KOPT-K1 (cell line): ENCODE data around the gene TMEM234.
"Not testable (repeated sequence)": the region's sequence is repeated elsewhere in the genome, so short reads cannot be mapped to it uniquely, and the experiment has no call there.

Source experiments
- H3K27ac ChIP-seq: fragments of 200-600 bp; sonication (generic); 2 replicates; pipeline ENCODE4 v1.5.1; 2016; ENCODE audit warnings: antibody characterized with exemption, mild to moderate bottlenecking, low read depth, low read length; ENCODE audit not compliant: poor library complexity, severe bottlenecking
- H3K36me3 ChIP-seq: fragments of 200-600 bp; sonication (generic); 2 replicates; pipeline ENCODE4 v1.5.1; 2017; ENCODE audit warnings: antibody characterized with exemption, mild to moderate bottlenecking, low read length, moderate library complexity; ENCODE audit not compliant: insufficient read depth
- H3K9me3 ChIP-seq: fragments of 200-600 bp; sonication (generic); 2 replicates; pipeline ENCODE4 v1.5.1; 2017; ENCODE audit warnings: antibody characterized with exemption, low read length, mild to moderate bottlenecking; ENCODE audit not compliant: insufficient read depth, poor library complexity, severe bottlenecking

The TMEM234 gene

DNA sequence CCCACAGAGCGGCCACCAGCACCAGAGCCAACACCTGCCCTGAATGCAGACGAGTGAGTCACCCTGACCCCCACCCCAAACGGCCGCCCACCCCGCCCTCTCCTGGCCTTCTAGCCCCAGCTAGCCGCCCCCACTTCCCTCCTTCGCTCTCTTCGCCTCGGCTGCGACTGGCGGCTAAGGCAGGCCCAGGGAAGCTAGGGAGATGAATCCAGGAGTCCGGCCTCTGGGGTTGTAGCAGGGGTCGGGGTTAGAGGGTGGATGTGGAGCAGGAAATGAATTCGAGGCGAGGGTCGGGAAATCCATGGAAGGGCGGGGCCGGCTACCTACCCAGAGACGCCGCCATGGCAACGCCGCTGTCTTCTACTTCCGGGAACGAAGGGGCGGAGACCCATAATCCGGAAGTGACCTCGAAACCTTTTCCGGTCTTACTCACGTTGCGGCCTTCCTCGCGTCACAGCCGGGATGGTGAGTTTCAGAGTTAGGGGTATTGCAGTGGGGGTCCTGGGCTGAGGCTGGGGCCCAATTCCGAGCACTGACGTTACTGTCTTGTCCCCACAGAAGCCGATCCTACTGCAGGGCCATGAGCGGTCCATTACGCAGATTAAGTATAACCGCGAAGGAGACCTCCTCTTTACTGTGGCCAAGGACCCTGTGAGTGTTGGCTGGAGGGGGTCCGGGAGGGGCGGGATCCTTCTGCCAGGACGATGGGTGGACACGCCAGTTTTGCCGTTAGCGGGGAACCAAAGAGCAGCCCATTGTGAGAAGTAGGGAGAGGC, at the start of gene TMEM234, which contains the start of gene EIF3I:
TMEM234 (minus strand) TSS at position 374 of the 776 bp plus-strand sequence; CDS start at position 343, 31 bp downstream.
EIF3I (plus strand) TSS at position 428 of the 776 bp plus-strand sequence; CDS start at position 463, 35 bp downstream.
- H3K36me3 ChIP-seq, result peaks cover 38% of the 10 kb centered on the region
- H3K9me3 ChIP-seq, result no peaks in the 10 kb centered on the region
- peak within 1 kb of the TSS; percentile 86 for H3K27ac ChIP-seq

DNA sequence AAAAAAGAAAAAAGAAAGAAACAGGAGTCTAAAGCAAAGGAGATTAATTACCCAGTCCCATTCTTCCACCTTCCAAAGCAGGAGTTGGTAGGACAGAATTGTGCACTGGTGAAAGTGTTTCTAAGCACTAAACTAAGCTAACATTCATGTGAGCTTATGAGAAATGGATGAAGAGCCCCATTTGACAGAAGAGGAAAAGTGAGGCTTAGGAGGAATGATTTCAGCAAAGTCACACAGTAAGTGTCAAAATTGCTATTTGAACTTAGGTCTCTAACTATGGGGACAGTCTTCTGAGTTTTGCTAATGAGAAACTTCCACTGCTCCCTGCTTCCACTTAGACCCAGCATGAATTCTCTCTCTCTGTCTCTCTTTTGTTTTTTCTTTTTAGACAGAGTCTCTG, 47.6 kb upstream of the TMEM234 start:
- H3K36me3 ChIP-seq, result peaks cover 22% of the 10 kb centered on the region; the same call in 1 of the 2 replicates
- H3K9me3 ChIP-seq, result no peaks in the 10 kb centered on the region
- no peak overlapping the region for H3K27ac ChIP-seq

DNA sequence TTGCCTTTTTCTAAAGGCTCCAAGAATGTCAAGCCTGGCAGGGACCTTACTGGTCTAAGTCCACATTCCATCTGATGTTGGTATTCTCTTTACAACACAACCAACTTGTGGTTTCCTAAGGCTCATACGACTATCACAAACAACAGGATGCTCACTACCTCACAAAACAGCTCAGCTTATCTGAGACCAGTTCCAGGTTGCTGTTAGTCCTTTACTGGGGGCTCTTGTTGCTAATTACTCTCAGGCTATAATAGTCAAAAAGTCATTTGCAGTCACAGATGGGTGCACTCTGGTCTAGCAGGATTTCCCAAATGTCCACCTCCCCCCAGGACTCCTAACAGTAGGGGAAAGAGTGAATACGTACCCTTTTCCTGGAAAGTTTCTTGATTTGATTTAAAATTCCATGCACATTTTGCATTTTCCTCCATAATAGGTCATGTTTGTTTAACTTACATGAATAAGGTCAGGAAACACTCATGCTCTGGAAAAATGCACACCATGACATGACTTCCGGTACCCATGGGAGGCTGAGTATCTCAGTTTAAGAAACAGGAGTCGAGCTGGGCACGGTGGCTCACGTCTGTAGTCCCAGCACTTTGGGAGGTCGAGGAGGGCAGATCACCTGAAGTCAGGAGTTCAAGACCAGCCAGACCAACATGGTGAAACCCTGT, 44.9 kb upstream of the TMEM234 start:
- H3K36me3 ChIP-seq, result peaks cover 23% of the 10 kb centered on the region; the same call in 1 of the 2 replicates
- peak overlapping the region; percentile 59 for H3K27ac ChIP-seq

GRCh38 chr1:32265846-32266245, 43.7 kb upstream of the TMEM234 start:
- Histone ChIP-seq H3K27ac (peak overlapping the region; percentile 76), H3K9me3 (no peaks in the 10 kb centered on the region), H3K36me3 (peaks cover 20% of the 10 kb centered on the region; the same call in 1 of the 2 replicates)

More for the DNA sequence above, 44.9 kb upstream of the TMEM234 start:
- H3K9me3 ChIP-seq, result no peaks in the 10 kb centered on the region

GRCh38 chr1:32263744-32264143, 41.6 kb upstream of the TMEM234 start:
- H3K9me3 ChIP-seq, result no peaks in the 10 kb centered on the region
- H3K27ac ChIP-seq, result peak overlapping the region; percentile 76
- peaks cover 32% of the 10 kb centered on the region for H3K36me3 ChIP-seq

DNA sequence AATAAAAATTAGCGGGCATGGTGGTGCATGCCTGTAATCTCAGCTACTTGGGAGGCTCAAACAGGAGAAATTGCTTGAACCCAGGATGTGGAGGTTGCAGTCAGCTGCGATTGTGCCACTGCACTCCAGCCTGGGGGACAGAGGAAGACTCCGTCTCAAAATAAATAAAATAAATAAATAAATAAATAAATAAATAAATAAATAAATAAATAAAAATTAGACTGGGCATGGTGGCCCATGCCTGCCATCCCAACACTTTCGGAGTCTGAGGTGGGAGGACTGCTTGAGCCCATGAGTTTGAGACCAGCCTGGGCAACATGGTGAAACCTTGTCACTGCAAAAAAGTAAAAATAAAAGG, 41.1 kb upstream of the TMEM234 start:
- peaks cover 37% of the 10 kb centered on the region for H3K36me3 ChIP-seq
- peak overlapping the region; percentile 76 for H3K27ac ChIP-seq
- H3K9me3 ChIP-seq, result not testable (repeated sequence)

GRCh38 chr1:32257227-32257508, 35.0 kb upstream of the TMEM234 start:
- H3K9me3 ChIP-seq, result no peaks in the 10 kb centered on the region
- H3K36me3 ChIP-seq, result peaks cover 42% of the 10 kb centered on the region
- no peak overlapping the region for H3K27ac ChIP-seq

DNA sequence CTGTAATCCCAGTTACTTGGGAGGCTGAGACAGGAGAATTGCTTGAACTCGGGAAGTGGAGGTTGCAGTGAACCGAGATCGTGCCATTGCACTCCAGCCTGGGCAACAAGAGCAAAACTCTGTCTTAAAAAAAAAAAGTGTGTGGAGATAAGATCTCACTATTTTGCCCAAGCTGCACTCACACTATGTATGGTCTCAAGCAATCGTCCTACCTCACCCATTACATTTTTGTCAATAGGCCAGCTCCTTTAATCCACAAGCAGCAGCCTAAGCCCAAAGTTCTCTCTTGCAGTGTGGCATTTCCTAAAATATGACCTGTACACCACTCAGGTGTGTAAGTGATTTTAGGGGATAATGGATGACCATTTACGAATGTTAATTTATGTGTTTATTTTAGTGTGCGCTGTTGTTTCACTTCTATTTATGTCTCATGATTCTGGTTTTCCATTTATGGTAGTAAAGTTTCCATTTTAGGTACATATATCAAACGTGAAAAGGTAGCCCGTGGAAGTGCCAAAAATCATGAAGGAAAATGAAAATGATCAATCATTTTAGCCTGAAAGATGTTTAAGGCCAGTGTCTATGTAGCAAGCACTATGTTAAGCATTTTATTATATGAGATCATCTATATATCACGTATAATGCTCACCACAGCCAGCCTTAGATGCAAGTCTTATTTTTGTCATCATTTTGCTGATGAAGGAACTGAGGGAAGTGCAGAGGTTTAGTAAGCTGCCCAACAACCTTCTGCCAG, 34.5 kb upstream of the TMEM234 start:
- Histone ChIP-seq H3K9me3 (no peaks in the 10 kb centered on the region), H3K27ac (peak overlapping the region; percentile 6), H3K36me3 (peaks cover 42% of the 10 kb centered on the region)

GRCh38 chr1:32255072-32256071, 33.2 kb upstream of the TMEM234 start:
- Histone ChIP-seq H3K9me3 (no peaks in the 10 kb centered on the region), H3K27ac (peak overlapping the region; percentile 45), H3K36me3 (peaks cover 31% of the 10 kb centered on the region)

DNA sequence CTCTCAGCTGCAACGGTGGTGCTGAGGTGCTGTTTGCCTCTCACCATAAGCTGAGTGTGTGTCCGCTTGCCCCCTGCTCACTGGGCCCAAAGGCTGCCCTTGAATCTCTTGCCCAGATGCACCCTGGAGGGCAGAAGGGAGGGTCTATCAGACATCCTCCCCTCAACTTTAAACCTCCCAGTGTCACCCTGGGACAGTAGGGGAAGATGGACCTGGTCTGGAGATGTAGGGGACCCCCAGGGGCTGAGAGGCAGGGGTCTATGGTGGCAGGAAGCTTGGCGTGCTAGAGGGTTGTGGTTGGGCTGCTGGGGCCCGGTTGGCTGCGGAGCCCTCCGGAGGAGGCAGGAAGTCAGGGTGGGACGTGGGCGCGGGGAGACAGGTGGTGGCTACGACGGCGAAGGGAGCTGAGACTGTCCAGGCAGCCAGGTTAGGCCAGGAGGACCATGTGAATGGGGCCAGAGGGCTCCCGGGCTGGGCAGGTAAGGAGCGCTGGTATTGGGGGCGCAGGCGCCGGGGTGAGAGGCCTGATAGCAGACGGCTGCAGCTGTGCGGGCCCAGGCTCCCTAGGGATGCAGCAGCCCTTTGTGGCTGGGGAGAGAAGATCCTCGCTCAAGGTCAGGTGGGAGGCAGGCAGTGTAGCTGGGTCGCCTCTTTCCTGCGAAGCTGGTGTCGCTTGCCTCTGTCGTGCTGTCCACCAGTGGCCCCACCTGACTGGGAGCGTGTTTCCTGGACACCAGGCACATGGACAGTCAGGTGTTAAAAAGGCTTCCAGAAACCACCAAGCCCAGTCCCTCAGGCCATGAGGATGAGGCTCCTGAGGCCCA, 29.0 kb upstream of the TMEM234 start, which contains the start of gene LCK:
LCK (plus strand) TSS at position 373 of the 824 bp plus-strand sequence. CDS start 23,065 bp downstream, outside the sequence.
- Histone ChIP-seq H3K9me3 (no peaks in the 10 kb centered on the region), H3K27ac (peak within 1 kb of the TSS; percentile 94), H3K36me3 (no peaks in the 10 kb centered on the region)

DNA sequence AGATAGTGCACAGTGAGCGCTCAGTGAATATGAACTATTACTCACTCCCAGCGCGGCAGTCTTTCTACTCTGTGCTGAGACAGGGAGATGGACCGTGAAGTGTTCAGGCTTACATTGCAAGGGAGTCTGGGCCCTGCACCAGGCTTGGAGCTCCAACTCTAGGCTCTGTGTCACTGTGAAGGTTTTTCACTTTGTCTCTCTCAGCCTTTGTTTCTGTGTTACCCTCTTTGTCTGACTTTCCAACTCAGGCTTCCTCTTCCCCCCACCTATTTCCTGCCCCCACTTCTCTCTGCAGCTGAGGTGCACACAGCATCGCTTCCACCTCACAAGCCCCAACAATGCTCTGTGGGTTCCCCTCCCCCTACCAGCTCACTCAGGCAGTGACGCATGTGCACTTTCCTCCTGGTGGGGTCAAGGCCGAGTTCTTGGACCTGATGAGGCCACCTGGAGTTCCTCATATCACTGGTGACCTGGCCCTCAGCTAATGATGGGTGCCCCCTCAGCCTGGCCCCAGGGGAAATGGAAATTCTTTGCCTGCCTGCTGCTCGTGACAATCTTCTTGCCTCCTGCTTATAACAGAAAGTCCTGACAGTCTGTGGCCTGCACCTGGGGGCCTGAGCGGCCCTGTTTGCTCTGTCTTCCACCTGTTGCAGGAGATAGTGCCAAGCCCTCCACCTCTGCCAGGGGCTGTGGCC, 27.8 kb upstream of the TMEM234 start:
- H3K36me3 ChIP-seq, result no peaks in the 10 kb centered on the region
- H3K9me3 ChIP-seq, result no peaks in the 10 kb centered on the region
- H3K27ac ChIP-seq, result peak overlapping the region; percentile 94

DNA sequence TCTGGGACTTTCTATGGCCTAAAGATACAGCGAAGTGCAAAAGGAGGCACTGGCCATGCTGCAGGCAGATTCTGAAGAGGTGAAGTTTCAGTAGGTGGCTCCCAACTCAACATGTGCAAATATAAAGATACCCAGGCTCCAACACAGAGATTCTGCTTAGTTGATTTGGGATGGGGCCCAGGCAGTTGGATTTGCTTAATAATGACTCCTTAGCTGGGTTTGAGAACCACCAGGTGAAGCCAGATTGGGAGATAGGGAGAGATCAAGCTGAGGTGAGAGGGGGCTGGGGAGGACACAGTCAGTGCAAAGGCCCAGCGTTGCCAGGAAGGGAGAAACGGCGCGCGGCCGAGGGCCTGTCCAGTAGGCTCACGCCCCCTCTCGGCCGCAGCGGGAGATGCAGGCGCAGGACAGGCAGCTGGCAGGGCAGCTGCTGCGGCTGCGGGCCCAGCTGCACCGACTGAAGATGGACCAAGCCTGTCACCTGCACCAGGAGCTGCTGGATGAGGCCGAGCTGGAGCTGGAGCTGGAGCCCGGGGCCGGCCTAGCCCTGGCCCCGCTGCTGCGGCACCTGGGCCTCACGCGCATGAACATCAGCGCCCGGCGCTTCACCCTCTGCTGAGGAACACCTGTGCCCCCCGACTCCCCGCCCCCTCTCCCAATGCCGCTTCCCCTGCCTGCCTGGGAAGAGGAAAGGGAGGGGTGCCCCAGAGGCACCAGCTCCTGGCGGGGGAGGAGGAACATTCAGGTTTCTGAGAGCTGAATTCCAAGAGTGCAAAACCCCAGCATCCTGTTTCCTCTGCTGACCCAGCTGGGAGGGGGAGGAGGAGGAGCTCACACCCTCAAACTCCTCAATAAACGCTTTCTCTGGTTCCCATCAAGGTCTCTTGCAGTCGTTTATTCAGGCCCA, 26.1 kb upstream of the TMEM234 start:
- H3K9me3 ChIP-seq, result no peaks in the 10 kb centered on the region
- peak overlapping the region; percentile 94 for H3K27ac ChIP-seq
- no peaks in the 10 kb centered on the region for H3K36me3 ChIP-seq
